Fibroblast of upper back skin (primary cell): Measurements from ENCODE around the gene CUTC.
"Not testable (repeated sequence)": the region's sequence is repeated elsewhere in the genome, so short reads cannot be mapped to it uniquely, and the experiment has no call there.

Experiments used
- DNase-seq: peaks from one replicate; pipeline ENCODE4 v3.0.0-alpha.2; 2013

Gene CUTC

DNA sequence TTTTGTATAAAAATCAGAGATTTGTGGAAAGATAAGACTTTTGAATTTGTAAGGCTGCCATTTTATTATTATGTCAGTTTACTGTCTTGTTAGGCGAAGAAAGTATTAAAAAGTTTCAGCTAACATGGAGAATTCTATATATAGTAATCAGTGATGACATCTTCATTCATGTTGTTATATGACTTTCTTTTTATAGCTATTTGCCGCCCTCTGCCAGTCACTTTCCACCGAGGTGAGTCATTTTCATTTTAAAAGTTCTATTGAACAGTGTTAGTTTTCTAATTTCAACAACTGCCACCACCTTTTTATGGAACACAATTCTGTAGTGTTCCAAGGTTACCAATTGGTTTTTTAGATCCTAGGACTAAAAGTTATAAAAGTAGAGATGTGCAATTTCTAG is 11.8 kb downstream of the CUTC start:
- DNase-seq: no peak

DNA sequence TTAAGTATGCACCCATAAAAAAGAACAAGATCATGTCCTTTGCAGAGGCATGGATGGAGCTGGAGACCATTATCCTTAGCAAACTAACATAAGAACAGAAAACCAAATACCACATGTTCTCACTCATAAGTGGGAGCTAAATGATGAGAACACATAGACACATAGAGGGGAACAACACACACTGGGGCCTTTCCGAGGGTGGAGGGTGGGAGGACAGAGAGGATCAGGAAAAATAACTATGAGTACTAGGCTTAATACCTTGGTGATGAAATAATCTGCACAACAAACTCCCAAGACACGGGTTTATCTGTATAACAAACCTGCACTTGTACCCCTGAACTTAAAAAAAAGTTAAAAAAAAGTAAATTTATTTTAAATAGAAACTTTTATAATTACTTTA is 14.1 kb downstream of the CUTC start:
- not testable (repeated sequence) for DNase-seq

DNA sequence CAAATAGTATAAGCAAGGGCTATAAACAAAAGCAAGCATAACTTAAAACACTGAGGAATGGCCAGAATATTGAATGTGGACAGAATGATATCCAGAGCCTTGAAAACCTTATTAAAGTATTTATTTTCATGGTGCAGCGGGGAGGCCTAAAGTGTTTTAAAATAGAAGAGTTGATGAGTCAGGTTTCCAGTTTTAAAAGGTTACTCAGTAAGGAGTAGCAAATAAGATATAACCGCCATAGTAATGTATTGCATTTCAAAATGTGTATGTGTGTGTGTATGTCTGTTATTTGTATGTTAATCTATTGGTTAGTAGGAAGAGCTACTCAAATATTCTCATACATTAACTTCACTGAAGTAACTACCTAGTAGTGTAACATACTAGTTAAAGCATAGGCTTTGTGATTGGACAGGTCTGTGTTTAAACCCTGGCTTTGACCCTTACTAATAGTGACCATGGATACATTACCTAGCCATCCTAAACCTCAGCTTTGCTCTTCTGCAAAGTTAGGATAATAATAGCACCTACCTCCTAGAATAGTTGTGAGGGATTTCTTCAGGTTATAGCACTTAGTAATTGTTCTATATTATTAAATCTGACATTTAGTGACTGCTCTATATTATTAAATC is 16.9 kb downstream of the CUTC start:
- no peak for DNase-seq

DNA sequence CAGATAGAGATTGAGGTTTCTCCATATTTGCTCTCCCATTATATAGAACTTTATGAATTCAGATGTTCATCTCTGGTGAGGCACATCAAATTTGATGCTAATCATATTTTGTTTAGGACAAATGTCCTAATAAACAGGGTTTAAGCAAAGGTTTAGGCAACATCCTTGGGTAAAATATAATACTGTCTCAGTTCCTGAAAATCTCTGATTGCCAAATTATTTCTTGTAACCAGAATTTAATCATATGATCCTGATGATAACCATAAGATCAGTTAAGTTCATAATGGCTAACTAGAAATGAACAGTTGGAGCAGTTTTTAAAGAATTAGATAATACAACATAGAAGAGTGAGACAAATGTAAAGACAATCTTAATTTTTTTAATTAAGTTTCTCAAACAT is 18.6 kb downstream of the CUTC start:
- no peak for DNase-seq

DNA sequence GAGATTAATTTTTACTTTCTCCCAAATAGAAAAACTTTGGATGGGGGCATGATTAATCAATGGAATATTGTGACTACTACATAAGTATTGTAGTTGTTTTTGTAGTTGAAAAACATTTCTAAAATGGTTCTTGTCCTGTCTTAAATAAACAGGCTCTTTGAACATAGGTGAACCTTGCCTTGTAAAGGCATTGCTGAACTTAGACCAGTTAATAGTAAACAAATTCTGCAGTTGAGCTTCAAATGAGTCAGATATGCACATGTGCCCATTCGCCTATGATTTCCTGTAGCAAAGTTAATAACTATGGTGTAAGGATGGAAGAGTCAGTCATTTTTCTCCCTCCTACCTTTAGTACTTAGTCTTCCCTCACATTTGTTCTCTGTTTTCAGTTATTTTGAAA is 22.6 kb downstream of the CUTC start:
- DNase-seq: no peak

DNA sequence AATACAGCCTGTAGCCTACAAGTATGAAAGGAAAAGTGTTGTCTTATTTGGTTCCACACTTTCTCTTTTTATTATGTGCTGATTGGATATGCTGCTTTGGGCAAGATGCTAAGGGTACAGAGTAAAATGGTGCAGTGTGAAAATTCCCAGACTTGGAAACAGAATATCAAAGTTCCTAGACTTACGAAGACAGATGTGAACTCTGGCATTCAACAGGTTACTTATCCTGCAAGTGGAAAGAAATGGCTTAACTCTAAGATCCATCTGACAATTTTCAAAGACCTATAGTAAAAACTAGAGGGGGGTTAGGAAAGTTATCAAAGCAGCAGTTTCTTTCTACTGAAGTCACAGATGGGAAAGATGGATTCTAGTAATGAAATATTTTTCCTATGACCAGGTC is 24.1 kb downstream of the CUTC start:
- no peak for DNase-seq

DNA sequence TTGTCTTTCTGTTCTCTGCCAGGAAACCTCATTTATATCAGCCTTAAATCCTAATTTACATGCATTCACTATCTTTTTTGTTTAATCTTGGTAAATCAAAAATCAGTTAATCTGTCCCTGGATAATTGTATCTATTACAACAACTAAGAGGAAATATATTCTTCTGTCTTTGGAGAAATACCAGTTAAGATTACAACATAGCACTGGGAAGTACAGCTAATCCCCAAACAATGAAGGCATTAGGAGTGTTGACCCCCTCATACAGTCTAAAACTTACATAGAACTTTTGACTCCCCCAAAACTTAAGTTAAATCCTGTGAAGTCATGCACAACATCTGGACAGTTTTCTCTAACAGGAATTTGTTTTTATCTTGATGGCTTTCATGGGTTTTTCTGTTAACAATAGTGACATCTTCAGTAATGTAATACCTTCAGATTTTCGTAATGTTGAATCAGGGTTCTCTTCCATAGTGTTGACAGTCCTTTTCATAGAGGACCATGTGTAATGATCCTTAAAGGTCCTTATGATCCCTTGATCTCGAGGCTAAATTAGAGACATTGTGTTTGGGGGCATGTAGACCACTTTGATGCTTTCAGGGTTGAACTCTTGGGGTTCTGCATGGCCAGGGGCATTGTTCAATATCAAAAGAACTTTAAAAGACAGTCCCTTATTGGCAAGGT is 26.3 kb downstream of the CUTC start:
- DNase-seq: peak; percentile 22

DNA sequence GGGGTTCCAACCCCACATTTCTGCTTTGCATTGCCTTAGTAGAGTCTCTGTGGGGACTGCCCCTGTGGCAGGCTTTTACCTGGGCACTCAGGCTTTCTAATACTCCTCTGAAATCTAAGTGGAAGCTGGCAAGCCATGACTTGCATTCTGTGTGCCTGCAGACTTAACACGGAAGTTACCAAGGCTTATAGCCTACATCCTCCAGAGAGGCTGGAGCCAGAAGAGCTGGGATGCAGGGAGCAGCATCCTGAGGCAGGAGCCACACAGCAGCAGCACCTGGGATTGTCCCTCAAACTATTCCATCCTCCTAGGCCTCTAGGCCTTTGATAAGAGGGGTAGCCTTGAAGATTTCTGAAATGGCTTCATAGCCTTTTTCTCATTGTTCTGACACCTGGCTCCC is 28.3 kb downstream of the CUTC start:
- DNase-seq: no peak

DNA sequence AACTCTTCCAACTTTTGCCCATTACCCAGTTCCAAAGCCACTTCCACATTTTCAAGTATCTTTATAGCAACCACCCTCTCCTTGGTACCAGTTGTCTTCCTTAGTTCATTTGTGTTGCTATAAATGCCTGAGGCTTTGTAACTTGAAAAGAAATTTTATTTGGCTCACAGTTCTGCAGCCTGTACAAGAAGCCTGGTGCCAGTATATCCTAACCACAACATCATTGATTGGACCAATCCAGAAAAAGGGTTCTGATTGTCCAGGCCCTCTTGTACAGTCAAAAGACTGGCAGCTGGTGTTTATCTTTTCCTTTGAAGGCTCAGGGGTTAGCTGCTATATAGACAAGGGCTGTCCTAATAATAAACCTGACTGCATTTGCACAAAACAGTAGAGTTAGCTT is 29.3 kb downstream of the CUTC start:
- no peak for DNase-seq

DNA sequence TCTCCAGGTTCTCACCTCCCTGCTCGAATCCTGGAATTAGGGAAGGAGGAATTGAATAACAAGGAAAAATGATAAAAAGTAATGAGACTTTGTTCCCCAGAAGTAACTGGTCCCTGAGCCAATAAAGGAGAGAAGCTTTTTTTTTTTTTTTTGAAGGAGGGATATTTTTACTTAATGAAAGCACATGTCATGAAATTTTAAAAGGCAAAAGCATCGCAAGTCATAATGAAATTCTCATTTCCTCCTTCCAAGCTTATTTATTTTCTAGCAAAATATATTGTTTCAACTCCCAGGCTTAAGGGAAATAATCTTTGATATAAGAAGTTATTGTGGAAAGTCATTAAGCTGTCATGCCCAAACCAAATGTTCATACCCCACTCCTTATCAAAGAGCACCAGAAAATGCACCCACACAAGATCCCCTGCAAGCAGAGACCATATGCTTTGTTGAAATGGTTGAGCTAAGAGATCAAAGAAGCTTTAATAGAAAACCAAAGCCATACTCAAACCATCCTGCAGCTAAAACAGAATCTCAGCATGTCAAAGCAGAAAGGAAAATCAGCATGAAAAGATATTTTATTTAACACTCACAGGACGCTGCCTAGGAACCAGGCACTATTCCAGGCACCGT is 33.8 kb downstream of the CUTC start:
- no peak for DNase-seq

DNA sequence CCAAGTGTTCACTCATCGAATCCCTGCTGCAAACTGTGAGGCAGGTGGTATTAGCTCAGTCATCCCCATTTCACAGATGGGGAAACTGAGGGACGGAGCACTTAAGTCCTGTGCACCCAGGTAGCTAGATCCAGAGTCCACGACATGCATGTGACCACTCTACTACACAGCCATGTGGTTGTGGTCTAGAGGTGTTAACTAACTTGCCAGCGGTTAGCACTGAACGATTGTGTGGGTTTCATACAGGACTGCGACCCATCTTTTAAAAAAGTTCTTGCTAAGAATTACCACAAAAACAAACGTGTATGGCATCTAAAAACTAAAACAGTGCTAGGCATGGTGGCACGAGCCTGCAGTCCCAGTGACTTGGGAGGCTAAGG is 34.3 kb downstream of the CUTC start:
- DNase-seq: no peak

DNA sequence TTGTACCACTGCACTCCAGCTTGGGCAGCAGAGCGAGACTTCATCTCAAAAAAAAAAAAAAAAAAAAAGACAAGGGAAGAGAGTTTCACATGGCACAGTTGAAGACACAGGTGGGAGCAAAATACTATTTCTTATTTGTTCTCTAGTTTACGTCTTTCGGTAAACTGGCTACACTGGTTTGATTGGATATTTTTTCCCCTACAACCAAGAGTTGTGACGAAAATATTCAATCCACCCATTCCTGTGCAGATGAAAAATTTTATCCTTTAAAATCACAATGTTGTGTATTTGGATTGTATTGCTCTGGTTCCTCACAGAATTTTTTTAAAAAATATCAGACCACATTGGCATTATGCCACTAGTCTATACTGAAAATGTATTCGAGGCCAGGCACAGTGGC is 35.9 kb downstream of the CUTC start:
- DNase-seq: no peak

DNA sequence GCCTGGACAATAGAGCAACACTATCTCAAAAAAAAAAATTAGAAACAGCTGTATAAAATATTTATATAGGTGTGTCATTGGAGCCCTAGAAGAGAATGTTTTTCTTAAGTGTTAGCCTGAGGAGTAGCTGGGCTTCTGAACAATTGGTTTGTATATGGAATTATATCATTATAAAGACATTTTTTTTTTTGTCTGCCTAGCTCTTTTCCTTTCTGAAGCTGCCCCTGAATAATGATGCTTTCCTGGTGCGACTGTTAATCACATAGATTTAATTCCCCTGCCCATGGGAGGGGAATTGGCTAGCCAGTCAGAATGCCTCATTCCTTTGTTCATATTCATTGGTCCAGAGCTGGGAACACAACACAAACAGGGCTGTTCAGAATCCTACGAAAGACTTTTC is 36.5 kb downstream of the CUTC start:
- peak; percentile 63 for DNase-seq

DNA sequence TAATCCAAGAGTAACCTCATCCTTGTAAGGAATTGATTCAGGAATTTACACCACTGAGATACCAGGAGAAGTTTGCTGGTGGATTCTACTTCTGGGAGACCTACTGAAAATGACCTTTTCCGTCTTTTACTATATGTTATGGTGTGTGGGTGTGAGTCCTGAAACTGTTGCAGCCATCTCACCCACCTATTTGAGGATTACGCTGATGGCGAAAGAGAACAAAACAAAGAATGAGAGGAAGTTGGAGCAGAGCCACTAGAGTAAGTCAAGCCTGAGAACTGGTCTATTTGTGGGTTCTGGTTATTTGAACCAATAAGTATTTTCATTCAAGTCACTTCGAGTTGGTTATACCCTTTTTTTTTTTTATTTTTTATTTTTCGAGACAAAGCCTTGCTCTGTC is 37.7 kb downstream of the CUTC start:
- DNase-seq: no peak

DNA sequence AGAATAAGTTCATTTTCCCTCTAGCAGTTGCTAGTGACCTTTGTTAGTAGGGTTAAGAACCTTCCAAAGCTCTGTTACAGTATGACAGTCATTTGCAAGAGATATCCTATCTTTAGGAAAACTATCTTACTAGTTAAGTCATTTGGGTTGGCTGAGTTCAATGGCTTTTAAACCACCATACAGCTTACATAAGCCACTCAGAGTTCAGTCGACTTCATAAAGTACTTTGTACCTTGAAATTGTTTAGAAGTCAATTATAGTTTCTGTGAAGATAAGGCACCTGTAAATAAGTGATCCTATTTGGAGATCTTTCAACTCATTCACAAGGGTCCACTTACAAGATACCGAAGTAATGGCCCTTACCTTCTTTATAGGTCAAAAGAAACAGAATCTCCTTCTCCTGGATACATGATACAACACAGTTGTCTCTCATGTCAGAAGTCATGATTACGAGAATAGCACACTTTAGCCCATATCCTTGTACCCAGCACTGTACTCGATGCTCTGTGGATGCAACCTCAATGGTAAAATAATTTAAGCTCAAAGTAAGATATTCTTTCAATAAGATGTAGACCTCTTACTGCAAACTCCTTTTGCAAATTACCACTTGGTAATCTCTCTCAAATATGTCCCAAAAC is 38.5 kb downstream of the CUTC start:
- DNase-seq: no peak

DNA sequence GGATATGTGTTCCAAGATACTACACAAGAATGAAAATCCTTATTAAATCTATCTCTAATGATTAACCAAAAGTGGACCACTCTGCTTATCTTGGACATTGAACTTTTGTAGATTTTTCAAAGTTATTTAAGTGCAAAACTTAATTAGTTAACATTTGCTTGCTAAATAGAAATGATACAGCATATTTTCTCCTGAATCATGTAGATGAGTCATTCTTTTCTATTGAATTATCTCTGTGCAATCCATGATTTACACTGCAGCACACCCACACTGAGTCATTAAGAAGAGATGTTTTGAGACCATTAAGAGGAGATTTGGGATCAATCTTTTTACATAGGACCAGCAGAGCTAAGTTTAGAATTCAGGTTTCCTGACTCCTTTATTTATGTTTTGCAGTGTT is 43.8 kb downstream of the CUTC start:
- peak; percentile 91 for DNase-seq

DNA sequence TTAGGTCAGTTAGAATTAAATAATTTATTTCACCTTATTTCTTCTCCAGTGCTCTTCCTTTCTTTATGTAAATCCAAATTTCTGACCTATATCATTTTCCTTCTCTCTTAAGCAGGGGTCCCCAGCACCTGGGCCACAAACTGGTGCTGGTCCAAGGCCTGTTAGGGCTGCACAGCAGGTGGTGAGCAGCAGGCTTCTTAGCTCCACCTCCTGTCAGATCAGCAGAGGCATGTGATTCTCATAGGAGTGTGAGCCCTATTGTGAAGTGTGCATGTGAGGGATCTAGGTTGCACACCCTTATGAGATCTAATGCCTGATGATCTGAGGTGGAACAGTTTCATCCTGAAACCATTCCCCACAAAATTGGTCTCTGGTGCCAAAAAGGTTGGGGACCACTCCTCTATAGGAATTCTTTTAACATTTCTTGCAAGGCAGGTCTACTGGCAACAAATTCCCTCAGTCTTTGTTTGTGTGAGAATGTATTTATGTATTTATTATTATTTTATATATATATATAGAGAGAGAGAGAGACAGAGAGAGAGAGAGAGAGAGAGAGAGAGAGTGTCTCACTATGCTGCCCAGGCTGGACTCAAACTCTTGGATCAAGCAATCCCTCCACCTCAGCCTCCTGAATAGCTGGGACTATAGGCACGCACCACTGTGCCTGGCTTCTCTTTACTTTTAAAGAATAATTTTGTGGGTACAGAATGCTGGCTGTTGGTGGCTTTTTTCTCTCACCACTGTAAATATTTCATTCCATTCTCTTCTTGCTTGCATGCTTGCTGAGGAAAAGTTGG is 46.1 kb downstream of the CUTC start:
- no peak for DNase-seq

DNA sequence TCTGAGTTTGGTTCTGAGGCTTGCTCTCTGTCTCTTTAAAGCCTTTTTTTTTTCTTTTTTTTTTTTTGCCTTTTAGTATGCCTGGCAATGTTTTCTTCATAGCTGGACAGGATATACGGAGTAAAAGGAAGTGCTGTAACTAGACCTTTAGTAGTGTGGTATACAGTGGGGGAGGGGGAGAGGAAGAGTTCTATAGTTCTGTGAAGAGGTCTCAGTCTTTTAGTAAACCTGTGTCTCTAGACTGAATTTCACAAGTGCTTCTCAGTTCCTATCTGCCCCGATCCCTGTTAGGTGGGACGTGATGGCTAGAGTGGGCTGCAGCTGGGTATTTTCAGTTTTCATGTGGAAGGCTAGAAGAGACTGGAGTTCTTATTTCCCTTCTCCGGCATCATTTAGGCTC is 47.3 kb downstream of the CUTC start:
- DNase-seq: peak; percentile 84

DNA sequence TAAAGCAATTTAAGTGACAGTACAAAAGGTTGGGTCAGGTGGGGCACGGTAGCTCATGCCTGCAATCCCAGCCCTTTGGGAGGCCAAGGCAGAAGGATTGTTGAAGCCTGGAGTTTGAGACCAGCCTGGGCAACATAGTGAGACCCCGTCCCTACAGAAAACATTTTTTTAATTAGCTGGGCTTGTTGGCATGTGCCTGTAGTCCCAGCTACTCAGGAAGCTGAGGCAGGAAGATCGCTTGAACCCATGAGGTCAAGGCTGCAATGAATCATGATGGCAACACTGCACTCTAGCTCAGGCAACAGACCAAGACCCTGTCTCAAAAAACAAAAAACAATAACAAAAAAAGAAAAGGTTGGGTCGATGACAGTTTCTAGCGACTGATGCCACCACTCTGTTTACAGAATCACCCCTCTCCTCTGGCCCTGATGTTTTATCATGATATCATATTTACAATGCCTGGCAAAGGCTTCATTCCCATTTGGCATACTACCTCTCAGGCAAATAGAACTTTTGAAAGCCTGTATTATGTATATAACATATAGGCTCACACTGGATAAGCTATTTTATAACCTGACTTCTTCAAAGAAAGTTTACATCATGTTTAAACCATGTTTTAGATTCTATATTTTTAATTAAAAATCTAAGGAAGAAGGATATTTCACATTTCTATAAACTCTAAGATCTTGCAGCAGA is 49.8 kb downstream of the CUTC start:
- no peak for DNase-seq

DNA sequence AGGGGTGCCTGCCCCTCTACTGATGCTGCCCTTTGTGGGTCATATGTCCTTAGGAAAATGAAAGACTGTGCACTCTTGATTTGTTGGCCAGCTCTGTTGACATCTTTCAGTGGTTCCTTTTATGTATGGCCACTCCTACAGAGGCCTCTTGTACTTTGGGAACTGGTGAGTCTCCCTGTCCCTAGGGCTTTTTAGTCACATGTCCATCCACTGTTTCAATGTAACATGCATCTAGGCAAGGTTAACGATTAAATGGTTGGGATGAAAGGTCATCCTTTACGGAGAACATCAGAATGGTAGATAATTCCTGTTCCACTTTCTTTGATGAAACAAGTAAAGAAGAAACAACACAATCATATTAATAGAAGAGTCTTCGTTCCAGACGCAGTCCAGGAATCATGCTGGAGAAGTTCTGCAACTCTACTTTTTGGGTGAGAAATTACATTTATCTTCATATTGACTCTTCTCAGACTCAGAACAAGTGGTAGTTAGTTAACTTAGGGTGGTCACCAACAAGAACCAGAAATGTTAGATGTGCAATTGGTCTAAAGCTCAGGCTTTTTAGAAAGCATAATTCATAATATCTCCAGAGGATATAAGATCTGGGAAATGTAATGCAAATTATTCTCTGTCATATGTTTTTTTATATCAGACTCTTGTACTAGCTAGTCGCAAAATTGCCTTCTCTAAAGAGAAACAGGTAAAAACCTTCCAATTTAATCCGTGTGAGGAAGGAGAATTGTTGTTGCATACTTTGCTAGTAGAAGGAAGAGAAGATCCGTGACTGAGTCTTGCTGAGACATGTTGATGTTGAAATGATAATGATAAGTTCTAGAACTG is 50.6 kb downstream of the CUTC start, which contains the start of gene ABCC2:
ABCC2 (plus strand) TSS at position 194 of the 840 bp plus-strand sequence; CDS start at position 399, 205 bp downstream.
- DNase-seq: no peak

DNA sequence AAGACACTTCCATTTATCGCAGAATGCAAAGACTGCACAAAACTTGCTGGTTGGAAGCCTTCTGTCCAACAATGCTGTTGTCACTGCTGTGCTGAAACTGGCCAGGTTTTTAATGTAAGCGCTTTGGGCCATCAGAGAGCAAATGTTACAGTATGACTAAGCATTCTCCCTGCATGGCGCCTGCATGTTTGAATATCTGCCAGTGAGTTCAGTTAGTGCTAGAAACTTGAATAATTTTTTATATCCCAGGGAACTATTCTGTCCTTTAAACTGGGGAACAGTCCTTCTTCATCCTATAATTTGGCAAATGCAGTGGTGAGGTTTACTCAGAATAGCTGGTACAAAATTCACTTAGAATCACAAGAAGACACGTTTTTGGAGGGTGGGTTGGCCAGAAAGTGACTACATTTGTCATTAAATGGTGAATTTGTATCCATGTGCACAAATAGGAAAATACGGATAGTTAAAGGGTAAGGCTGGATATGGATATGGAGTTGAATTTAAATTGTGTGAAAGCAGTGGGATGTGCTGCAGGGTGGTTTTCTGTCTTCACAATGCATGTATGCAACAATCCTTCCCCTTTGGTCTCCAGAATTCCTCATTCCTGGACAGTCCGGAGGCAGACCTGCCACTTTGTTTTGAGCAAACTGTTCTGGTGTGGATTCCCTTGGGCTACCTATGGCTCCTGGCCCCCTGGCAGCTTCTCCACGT is 52.1 kb downstream of the CUTC start:
- peak; percentile 88 for DNase-seq
